ENCODE results near the gene SAMD4B. TPM values are rescaled to one million over a fixed set of nuclear protein-coding genes. Genes with fewer than 3 reads are reported as not detected.
A peak's percentile ranks its signal among the peaks of the same experiment; 100 is the strongest.

SAMD4B gene
- total RNA-seq, 2 experiments from 2014 or later: 65.0 to 66.9 TPM

DNA sequence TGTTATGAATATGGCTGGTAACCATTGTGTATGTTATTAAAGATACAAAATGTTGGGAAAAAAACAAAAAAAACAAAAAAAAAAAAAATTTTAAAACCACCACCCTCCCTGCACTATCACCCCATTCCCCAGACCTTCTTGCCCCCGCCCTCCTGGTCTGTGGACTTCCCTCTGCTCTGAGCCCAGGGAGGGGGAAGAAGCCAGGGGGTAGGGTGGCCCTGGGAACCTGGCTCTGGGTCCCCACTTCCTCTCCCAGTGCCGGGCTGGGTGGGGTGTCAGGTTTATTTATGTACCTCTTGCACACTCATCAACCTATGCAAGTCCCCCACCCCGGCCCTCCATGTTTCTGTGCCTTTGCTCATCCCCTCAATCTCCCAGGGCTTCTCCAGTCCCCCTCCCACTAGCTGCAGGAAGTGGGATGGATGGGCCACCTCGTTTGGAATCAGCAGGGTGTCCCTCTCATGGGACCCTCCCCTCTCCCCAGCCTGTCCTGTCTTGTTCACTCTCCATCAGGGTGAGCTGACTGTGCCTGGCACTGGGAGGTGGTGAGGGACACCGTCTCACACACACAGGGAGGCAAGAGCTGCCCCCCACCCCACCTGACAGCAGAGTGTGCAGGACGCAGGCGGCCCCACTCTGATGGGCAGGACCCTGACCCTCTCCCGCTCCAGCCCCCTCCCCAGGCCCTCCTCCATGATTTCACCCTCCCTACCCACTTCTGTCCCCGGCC, 42.8 kb downstream of the SAMD4B start:
- H3K27me3 ChIP-seq (ENCODE audit: control insufficient read depth in 1 of 2, insufficient read depth in 2 of 2, low read length in 2 of 2): no peaks in the 10 kb centered on the region
- Mint-ChIP-seq H3K9me3 (no peaks in the 10 kb centered on the region), H3K4me1 (ENCODE audit: low read depth) (peaks cover 1% of the 10 kb centered on the region), H3K27me3 (no peaks in the 10 kb centered on the region), H3K4me3 (no peak overlapping the region), H3K36me3 (ENCODE audit: low read depth) (peaks cover 89% of the 10 kb centered on the region), H3K27ac (peak overlapping the region; percentile 55)
- intact Hi-C loops (cut with DNase I, micrococcal nuclease): no loop called here
- ATAC-seq (ENCODE audit: poor library complexity) (no peak), DNase-seq (no peak)
- peaks cover 11% of the 10 kb centered on the region for H3K4me1 ChIP-seq (ENCODE audit: insufficient read depth, low read length)
- no peak overlapping the region for H3K4me3 ChIP-seq (ENCODE audit: low read length)
- peaks cover 94% of the 10 kb centered on the region for H3K36me3 ChIP-seq (ENCODE audit: insufficient read depth, low read length)
- ChIA-PET POLR2A (no interaction called here), CTCF (no interaction called here)
- H3K27ac ChIP-seq (ENCODE audit: low read depth in 1 of 2, low read length in 2 of 2): no peak overlapping the region
- no peak for TF ChIP-seq CTCF (IDR thresholded peaks at IDR 0.05)
- H3K9me3 ChIP-seq (ENCODE audit: control insufficient read depth in 1 of 2, insufficient read depth in 1 of 2, low read length in 2 of 2): no peaks in the 10 kb centered on the region

GRCh38 chr19:39385629-39386411, 43.6 kb downstream of the SAMD4B start:
- peaks cover 86% of the 10 kb centered on the region for H3K36me3 ChIP-seq (ENCODE audit: insufficient read depth, low read length)
- H3K4me3 ChIP-seq (ENCODE audit: low read length): no peak overlapping the region

DNA sequence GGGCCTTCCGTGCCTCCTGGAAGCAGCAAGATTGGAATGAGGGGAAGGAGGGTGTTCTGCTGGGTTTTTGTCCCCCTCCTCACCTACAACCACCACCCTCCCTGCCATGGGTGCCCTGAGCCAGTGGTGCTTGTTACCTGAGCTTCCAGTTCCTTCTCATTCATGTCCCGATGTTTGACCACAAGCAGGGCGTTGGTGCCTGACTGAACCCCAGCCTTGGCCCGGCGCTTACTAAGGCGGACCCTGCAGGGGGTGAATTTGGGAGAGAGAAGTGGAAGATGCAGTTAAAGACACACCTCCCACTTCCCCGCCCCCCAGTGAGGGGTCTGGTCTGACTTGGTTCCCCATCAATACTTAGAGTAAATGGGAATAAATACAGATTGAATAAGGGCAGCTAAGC, 44.3 kb downstream of the SAMD4B start:
- intact Hi-C loops (cut with DNase I, micrococcal nuclease): no loop called here
- H3K27me3 ChIP-seq (ENCODE audit: control insufficient read depth in 1 of 2, insufficient read depth in 2 of 2, low read length in 2 of 2): no peaks in the 10 kb centered on the region
- Mint-ChIP-seq H3K4me1 (ENCODE audit: low read depth) (peaks cover 15% of the 10 kb centered on the region), H3K4me3 (no peak overlapping the region), H3K27ac (peak overlapping the region; percentile 96), H3K36me3 (ENCODE audit: low read depth) (peaks cover 91% of the 10 kb centered on the region), H3K27me3 (no peaks in the 10 kb centered on the region), H3K9me3 (no peaks in the 10 kb centered on the region)
- peaks cover 20% of the 10 kb centered on the region for H3K4me1 ChIP-seq (ENCODE audit: insufficient read depth, low read length)
- ATAC-seq (ENCODE audit: poor library complexity) (no peak), DNase-seq (no peak)
- H3K4me3 ChIP-seq (ENCODE audit: low read length): no peak overlapping the region
- TF ChIP-seq CTCF (IDR thresholded peaks at IDR 0.05): no peak
- ChIA-PET POLR2A (no interaction called here), CTCF (no interaction called here)
- no peaks in the 10 kb centered on the region for H3K9me3 ChIP-seq (ENCODE audit: control insufficient read depth in 1 of 2, insufficient read depth in 1 of 2, low read length in 2 of 2)
- no peak overlapping the region for H3K27ac ChIP-seq (ENCODE audit: low read depth in 1 of 2, low read length in 2 of 2)
- H3K36me3 ChIP-seq (ENCODE audit: insufficient read depth, low read length): peaks cover 79% of the 10 kb centered on the region

More at GRCh38 chr19:39385629-39386411, 43.6 kb downstream of the SAMD4B start:
- peaks cover 17% of the 10 kb centered on the region for H3K4me1 ChIP-seq (ENCODE audit: insufficient read depth, low read length)
- Mint-ChIP-seq H3K4me1 (ENCODE audit: low read depth) (peaks cover 8% of the 10 kb centered on the region), H3K36me3 (ENCODE audit: low read depth) (peaks cover 91% of the 10 kb centered on the region), H3K9me3 (no peaks in the 10 kb centered on the region), H3K27ac (peak overlapping the region; percentile 55), H3K4me3 (peak overlapping the region; percentile 54), H3K27me3 (no peaks in the 10 kb centered on the region)
- CTCF ChIA-PET: no interaction called here
- TF ChIP-seq CTCF (IDR thresholded peaks at IDR 0.05): no peak
- ATAC-seq (ENCODE audit: poor library complexity) (no peak), DNase-seq (no peak)
- intact Hi-C loops (cut with DNase I, micrococcal nuclease): no loop called here
- POLR2A ChIA-PET: no interaction called here
- H3K27ac ChIP-seq (ENCODE audit: low read depth in 1 of 2, low read length in 2 of 2): no peak overlapping the region
- H3K27me3 ChIP-seq (ENCODE audit: control insufficient read depth in 1 of 2, insufficient read depth in 2 of 2, low read length in 2 of 2): no peaks in the 10 kb centered on the region
- H3K9me3 ChIP-seq (ENCODE audit: control insufficient read depth in 1 of 2, insufficient read depth in 1 of 2, low read length in 2 of 2): no peaks in the 10 kb centered on the region
